ACHN (cell line): ENCODE results near the gene ARSD.

Source experiments
- DNase-seq: peaks from one replicate; pipeline ENCODE4 v3.0.0-alpha.2; 2015
- in situ Hi-C: cut with HindIII; loops from 2 replicates; pipeline ENCODE4 v1.10.0; 2017; ENCODE audit warnings: low sequenced_read_pairs, low pct_ligation_motif_present, low pct_unique_long_range_greater_than_20kb

Gene ARSD

GRCh38 chrX:2871831-2872230, 57.3 kb downstream of the ARSD start:
- no peak for DNase-seq
- in situ Hi-C loops, result no loop called here

DNA sequence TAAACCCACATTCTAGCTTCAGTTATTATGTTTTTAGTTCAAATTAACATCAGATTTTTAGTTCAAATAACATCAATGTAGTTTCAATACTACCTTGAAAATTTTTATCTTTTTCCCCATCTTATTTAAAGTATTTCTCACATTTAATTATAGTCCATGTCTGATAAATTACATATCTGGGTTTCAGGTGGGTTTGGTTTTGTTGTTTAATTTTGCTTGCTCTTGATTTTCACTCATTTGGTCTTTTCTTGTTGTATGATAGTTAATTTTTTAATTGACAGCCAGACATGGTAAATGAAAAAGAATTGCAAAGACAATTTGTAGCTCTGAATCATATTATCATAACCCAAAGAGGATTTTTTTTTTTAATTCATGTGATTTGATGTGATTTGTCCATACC, 58.5 kb downstream of the ARSD start:
- in situ Hi-C loops, result no loop called here
- no peak for DNase-seq

DNA sequence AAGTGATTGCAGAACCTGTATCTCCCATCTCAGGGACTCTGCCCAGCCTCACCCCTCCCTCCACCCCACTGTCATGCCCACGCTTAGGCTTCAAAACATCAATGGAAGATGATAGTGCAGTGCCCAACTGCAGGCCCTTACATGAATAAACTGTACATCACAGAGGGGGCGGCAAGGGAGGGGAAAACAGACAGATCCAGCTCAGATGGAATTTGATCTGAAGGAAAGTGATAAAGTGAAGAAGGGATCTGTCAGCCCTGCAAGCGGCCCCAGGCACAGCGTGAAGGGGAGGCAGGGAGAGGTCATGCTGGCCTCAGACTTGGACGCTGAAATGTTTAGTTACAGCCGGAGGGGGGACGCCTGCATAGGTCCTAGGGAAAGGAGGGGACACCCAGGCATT, 61.9 kb downstream of the ARSD start:
- no peak for DNase-seq
- in situ Hi-C loops, result no loop called here

- DNase-seq, result peak; percentile 4
- in situ Hi-C loops, result no loop called here
These were observed 65.5 kb downstream of the ARSD start for GRCh38 chrX:2863646-2864045.

- no peak for DNase-seq
- in situ Hi-C loops, result no loop called here
These were observed 66.7 kb downstream of the ARSD start for GRCh38 chrX:2862404-2862803.

DNA sequence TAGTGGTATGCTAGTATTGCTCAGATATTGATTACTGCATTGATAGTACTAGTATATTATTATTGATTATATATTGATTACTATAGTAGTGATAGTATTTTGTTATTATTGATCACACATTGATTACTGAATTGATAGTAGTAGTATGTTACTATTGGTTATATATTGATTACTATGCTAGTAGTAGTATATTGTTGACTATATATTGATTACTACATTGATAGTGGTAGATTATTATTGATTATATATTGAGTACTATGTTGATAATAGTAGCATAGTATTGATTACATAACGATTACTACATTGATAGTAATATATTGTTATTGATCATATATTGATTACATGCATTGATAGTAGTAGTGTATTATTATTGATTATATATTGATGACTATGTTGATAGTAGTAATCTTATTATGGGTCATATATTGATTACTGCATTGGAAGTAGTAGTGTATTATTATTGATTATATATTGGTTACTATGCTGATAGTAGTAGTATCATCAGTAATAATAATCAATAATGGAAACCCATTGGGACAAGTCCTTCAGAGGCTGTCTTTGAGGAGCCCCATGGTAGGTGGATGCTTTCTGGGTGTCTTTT, 69.8 kb downstream of the ARSD start:
- in situ Hi-C loops, result no loop called here
- DNase-seq, result no peak

DNA sequence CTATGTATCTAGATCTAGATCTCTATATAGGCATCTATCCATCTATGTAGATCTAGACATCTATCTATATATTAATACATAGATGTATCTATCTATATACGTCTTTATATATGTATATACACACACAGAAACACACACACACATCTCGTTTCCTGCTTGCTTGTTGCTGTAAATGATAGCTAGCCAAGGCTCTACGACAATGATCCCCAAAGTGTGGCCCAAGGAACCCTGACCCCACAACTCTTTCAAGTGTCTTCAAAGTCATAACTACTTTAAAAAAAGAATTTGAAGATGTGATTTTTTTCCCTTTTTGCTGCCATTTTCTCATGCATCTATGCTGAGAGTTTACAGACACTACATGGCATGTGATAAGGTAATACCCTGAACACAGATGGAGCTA, 71.6 kb downstream of the ARSD start:
- no peak for DNase-seq
- in situ Hi-C loops, result no loop called here

- DNase-seq, result no peak
- in situ Hi-C loops, result no loop called here
These were observed 73.4 kb downstream of the ARSD start for GRCh38 chrX:2855761-2856160.

DNA sequence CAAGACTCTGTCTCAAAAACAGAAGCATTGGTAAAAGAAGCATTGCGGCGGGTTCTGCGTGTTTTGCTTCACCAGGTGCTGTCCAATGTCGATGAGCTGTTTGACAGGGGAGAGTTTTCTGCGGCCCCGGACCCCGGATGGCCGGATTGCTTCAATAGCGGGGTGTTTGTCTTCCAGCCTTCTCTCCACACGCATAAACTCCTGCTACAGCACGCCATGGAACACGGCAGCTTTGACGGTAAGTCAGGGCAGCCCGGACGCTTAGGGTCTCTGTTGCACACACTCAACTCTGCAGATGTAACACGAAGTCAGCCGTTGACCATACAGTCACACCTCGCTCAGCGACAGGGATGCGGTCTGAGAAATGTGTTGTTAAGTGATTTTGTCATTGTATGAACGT, 74.2 kb downstream of the ARSD start:
- in situ Hi-C loops, result no loop called here
- no peak for DNase-seq
